ENCODE data around the gene STING1. TPM values are rescaled to one million over a fixed set of nuclear protein-coding genes. Genes with fewer than 3 reads are reported as not detected.

Gene STING1
- total RNA-seq, 1 experiment from 2014 or later, result 26.1 TPM

DNA sequence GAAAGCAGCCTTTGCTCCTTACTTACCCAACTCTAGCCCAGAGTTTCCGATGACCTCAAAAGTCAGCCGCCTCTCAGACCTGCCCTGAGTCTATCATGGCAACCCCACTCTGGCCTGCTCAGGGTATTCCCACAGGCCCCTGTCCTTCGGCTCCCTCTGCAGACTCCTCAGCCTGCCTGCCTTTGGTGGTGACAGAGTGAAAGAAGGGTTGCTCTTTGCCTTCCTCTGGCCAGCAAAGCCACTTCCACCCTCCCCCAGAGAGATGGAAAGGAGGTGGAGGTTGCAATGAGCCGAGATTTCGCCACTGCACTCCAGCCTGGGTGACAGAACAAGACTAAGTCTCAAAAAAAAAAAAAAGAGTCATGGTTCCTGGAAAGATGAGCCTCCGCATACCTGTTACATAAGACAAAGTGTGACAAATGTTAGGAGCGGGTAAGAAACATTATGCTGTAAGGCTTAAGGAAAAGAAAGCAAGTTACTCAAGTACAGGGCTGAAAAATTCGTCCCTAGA is 14.1 kb downstream of the STING1 start:
- DNase-seq (ENCODE audit: low spot score), result no peak

DNA sequence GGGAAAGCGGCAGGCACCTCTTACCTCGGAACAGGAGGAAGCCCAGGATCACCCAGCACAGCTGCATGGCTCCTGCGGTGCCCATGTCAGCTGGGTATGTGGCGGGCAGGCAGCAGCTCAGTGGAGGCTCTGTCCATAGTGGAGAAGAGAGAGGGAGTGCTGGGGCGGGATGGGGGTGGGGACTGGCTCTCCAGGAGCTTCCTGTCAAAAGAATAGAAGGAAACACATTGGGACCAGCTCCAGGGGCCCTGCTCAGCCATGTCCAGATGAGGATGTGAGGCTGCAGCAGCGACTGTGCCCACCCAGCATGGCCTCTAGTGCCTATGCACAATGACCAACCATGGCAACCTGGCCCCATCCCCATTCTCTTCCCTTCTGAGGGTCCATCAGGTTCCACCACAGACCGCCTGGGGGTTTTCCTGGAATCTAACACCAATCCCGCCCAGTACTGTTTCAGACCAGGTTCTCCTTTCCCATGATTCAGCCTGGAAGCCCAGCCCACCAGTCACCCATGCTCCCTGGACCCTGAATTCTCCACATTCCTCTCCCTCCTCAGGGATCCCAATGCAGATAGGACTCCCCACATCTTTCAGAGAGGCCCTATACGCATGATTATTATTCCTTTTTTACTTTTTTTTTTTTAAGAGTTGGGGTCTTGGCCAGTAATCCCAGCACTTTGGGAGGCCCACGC is 19.8 kb downstream of the STING1 start, which contains the start of gene ECSCR:
ECSCR (minus strand) TSS at position 158 of the 691 bp plus-strand sequence; CDS start at position 85, 73 bp downstream.
- no peak for DNase-seq (ENCODE audit: low spot score)

DNA sequence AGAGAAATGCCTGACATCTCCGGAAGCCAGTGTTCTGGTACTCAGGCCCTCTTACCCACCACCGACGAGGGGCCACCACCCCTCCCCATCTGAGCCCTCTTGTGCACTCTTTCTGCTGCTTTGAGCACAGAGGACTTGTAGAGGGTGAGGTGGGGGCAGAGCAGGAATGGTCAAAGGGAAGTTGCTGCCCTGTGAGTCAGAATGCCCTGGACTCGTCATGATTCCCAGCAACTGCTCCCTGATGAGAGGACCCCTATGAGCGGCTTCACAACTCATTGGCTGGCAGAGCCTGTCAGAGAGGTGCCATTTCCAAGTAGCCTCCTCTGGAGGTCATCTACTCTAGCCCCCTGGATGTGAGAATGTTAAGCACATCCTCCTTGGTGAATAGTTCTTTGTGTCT is 20.9 kb downstream of the STING1 start:
- no peak for DNase-seq (ENCODE audit: low spot score)

GRCh38 chr5:139461176-139461575 is 21.4 kb downstream of the STING1 start:
- DNase-seq (ENCODE audit: low spot score), result no peak

- no peak for DNase-seq (ENCODE audit: low spot score)
Measured at GRCh38 chr5:139460455-139460854, 22.1 kb downstream of the STING1 start.

- DNase-seq (ENCODE audit: low spot score), result no peak
Measured at GRCh38 chr5:139459451-139459934, 23.1 kb downstream of the STING1 start.

DNA sequence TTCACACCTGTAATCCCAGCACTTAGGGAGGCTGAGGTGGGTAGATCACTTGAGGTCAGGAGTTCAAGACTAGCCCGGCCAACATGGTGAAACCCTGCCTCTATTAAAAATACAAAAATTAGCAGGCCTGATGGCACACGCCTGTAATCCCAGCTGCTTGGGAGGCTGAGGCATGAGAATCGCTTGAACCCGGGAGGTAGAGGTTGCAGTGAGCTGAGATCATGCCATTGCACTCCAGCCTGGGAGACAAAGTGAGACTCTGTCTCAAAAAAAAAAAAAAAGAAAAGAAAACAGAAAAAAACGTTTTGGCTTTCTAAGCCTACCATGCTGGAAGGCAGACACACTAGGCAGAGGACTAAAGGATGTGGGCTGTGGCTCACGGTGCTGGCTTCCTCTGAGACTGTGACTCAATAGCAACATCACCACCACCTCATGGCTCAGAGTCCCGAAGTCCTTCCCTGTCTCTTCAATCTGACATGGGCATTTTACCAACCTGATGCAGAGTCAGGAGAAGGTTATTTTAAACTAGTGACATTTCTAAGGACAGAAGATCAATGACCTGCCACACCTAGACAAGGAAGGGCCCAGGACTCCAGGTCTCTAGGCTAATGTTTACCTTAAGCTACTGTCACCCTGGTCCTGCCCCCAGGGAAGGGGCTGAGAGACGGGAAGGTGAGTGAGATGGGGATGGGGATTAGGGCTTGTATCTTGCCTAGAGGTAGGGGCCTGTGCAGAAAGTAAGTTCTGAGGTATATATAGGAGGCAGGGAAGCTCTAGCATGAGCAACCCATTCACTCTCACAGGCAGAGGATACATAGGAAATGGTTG is 23.8 kb downstream of the STING1 start:
- DNase-seq (ENCODE audit: low spot score), result no peak

DNA sequence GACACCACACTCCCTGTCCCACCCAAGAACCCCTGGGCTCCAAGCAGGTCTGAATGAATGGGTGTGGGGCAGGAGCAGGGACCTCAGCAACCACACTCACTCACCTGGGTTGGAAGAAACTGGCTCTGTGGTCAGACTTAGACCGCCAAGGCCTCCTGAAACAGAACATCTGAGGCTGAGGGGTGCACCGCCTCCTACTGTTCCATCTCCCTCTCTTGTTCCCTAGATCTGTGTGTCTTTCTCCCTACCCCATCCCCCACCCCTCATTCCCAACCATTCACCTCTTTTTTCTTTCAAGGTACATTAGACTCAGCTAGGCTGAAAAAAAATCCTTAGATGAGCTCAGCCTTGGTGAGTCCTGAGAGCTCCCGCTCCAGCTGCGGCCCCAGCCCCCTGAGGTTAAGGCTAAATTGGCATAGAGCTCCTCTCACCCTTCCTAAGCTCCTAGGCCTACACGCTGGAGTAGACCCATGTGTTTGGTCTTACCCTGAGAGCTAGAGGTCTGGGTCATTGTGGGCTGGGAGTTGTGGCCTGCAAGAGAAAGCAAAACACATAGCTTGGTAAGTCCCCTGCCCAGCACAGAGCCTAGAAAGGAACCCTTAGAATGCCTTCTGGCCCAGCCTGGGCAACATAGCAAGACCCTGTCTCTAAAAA is 24.8 kb downstream of the STING1 start:
- no peak for DNase-seq (ENCODE audit: low spot score)

DNA sequence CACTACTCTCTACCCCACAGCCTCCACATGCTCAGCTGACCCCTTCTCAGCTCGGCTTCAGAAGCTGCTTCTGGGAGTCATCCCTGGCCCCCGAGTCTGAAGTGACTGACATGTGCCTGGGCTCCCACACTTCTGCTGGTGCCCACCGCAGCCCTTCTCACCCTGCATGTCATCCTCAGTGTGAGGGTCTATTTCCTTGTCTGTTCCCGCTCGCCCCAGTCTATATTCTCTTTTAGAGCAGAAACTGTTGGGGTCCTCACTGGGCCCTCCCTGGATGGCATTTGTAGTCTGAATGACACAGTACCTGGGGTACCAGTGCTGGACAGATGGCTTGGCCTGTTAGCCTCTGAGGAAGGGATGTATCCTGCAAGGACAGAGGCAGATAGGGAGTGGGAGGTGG is 25.3 kb downstream of the STING1 start:
- DNase-seq (ENCODE audit: low spot score), result no peak

GRCh38 chr5:139456776-139457175 is 25.8 kb downstream of the STING1 start:
- DNase-seq (ENCODE audit: low spot score), result no peak

GRCh38 chr5:139454568-139455290 is 27.8 kb downstream of the STING1 start:
- no peak for DNase-seq (ENCODE audit: low spot score)

- no peak for DNase-seq (ENCODE audit: low spot score)
Measured at GRCh38 chr5:139453683-139454567, 28.6 kb downstream of the STING1 start.

GRCh38 chr5:139451878-139452660 is 30.5 kb downstream of the STING1 start:
- no peak for DNase-seq (ENCODE audit: low spot score)

DNA sequence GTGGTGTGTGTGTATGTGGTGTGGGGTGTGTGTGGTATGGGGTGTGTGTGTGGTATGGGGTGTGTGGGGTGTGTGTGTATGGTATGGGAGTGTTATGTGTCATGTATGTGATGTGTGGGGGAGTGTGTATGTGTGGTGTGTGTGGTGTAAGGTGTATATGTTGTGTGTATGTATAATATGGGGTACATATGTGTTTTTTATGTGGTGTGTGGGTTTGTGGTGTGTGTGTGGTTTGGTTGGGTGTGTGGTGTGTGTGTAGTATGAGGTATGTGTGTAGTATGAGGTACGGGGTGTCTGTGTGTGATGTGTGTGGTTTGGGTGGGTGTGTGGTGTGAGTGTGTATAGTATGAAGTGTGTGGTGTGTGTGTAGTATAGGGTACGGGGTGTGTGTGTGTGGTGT is 31.4 kb downstream of the STING1 start:
- no peak for DNase-seq (ENCODE audit: low spot score)

GRCh38 chr5:139446956-139447779 is 35.4 kb downstream of the STING1 start:
- DNase-seq (ENCODE audit: low spot score), result no peak

DNA sequence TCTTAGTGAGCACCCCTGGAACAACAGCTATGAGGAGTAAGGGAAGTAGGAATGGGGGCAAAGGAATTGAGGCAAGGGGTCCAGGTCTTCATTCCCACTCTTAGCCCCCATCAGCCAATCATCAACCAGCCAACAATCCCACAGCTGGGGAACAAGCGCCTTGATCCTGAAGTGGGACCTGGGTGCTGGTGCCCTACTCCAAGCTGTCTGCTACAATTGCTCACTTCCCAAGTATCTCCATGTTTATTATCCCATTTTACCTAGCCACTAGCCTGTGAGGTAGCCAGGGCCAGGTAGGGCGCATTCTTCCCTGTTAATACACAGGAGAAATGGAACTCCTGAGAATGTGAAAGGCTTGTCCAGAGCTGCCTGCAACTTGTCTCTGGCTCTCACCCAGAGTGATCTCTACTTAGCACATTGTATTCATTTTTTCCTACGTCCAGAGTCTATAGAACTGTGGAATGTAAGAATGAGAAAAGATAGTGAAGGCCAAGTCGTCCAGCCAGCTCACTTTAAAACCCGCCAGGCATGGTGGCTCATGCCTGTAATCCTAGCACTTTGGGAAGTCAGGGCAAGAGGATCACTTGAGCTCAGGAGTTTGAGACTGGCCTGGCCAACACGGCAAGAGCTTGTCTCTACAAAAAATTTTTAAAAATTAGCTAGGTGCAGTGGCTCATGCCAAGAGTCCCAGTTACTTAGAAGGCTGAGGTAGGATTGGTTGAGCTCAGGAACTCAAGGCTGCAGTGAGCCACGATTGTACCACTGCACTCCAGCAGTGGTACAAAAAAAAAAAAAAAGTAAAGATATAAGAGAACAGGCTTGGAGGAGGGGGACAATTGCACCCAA is 37.0 kb downstream of the STING1 start:
- DNase-seq (ENCODE audit: low spot score), result no peak

- DNase-seq (ENCODE audit: low spot score), result no peak
Measured at GRCh38 chr5:139443831-139444453, 38.6 kb downstream of the STING1 start.
